Measurements from ENCODE around the gene ANXA10.

Gene ANXA10

GRCh38 chr4:168118116-168118655 is 25.8 kb downstream of the ANXA10 start:
- Histone ChIP-seq H3K36me3 (ENCODE audit: control insufficient read depth, insufficient read depth, low read length) (no peaks in the 10 kb centered on the region), H3K27me3 (replicated peaks; ENCODE audit: control insufficient read depth, insufficient read depth, low read length) (no peaks in the 10 kb centered on the region), H3K4me3 (replicated peaks; ENCODE audit: low read depth, low read length) (no peak overlapping the region)
- no peak for DNase-seq (ENCODE audit: extremely low read depth, insufficient read length)
- TF ChIP-seq CTCF (IDR thresholded peaks at IDR 0.05; ENCODE audit: insufficient read depth, low read length, poor library complexity, severe bottlenecking), result no peak

- TF ChIP-seq CTCF (IDR thresholded peaks at IDR 0.05; ENCODE audit: insufficient read depth, low read length, poor library complexity, severe bottlenecking), result no peak
- H3K27me3 ChIP-seq (replicated peaks; ENCODE audit: control insufficient read depth, insufficient read depth, low read length), result no peaks in the 10 kb centered on the region
- H3K4me3 ChIP-seq (replicated peaks; ENCODE audit: low read depth, low read length), result no peak overlapping the region
- H3K36me3 ChIP-seq (ENCODE audit: control insufficient read depth, insufficient read depth, low read length), result no peaks in the 10 kb centered on the region
- DNase-seq (ENCODE audit: extremely low read depth, insufficient read length), result no peak
Observed at GRCh38 chr4:168119100-168119499, 26.8 kb downstream of the ANXA10 start.

- Histone ChIP-seq H3K27me3 (replicated peaks; ENCODE audit: control insufficient read depth, insufficient read depth, low read length) (no peaks in the 10 kb centered on the region), H3K36me3 (ENCODE audit: control insufficient read depth, insufficient read depth, low read length) (no peaks in the 10 kb centered on the region), H3K4me3 (replicated peaks; ENCODE audit: low read depth, low read length) (no peak overlapping the region)
- no peak for TF ChIP-seq CTCF (IDR thresholded peaks at IDR 0.05; ENCODE audit: insufficient read depth, low read length, poor library complexity, severe bottlenecking)
- no peak for DNase-seq (ENCODE audit: extremely low read depth, insufficient read length)
Observed at GRCh38 chr4:168119890-168120289, 27.6 kb downstream of the ANXA10 start.

- DNase-seq (ENCODE audit: extremely low read depth, insufficient read length), result no peak
- no peak overlapping the region for H3K4me3 ChIP-seq (replicated peaks; ENCODE audit: low read depth, low read length)
- no peaks in the 10 kb centered on the region for H3K27me3 ChIP-seq (replicated peaks; ENCODE audit: control insufficient read depth, insufficient read depth, low read length)
- TF ChIP-seq CTCF (IDR thresholded peaks at IDR 0.05; ENCODE audit: insufficient read depth, low read length, poor library complexity, severe bottlenecking), result no peak
- H3K36me3 ChIP-seq (ENCODE audit: control insufficient read depth, insufficient read depth, low read length), result no peaks in the 10 kb centered on the region
Observed at GRCh38 chr4:168120811-168121210, 28.5 kb downstream of the ANXA10 start.

DNA sequence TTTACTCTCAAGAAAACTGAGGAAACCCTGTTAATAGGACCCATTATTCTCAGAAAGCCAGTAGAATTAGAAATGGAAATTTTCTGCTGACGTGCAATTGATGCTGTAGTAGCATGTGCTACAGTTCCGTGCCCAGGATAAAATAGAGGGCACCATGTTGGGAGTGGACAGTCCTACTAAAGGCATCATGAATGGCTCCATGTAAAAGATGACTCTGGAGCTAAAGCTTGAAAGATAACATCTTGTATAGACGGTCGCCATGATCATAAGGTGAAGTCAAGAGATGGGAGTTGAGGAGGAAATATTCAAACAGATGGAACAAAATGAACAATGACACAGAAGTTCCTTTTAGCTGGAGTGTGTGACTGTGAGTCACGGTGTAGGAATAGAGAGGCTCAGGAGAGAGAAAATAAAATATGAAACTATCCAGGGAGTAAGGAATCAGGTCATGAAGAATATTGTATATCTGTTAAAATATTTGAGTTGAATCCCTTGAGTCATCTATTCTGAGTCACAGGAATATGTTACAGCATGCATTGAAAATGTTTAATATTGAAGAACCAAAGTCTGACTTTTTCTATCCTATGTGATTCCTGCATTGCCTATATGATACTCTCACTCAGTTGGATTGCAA is 31.8 kb downstream of the ANXA10 start:
- TF ChIP-seq CTCF (IDR thresholded peaks at IDR 0.05; ENCODE audit: insufficient read depth, low read length, poor library complexity, severe bottlenecking), result no peak
- Histone ChIP-seq H3K27me3 (replicated peaks; ENCODE audit: control insufficient read depth, insufficient read depth, low read length) (no peaks in the 10 kb centered on the region), H3K36me3 (ENCODE audit: control insufficient read depth, insufficient read depth, low read length) (no peaks in the 10 kb centered on the region), H3K4me3 (replicated peaks; ENCODE audit: low read depth, low read length) (no peak overlapping the region)
- DNase-seq (ENCODE audit: extremely low read depth, insufficient read length), result no peak

GRCh38 chr4:168126952-168127351 is 34.6 kb downstream of the ANXA10 start:
- no peak overlapping the region for H3K4me3 ChIP-seq (replicated peaks; ENCODE audit: low read depth, low read length)
- no peaks in the 10 kb centered on the region for H3K27me3 ChIP-seq (replicated peaks; ENCODE audit: control insufficient read depth, insufficient read depth, low read length)
- H3K36me3 ChIP-seq (ENCODE audit: control insufficient read depth, insufficient read depth, low read length), result no peaks in the 10 kb centered on the region
- no peak for TF ChIP-seq CTCF (IDR thresholded peaks at IDR 0.05; ENCODE audit: insufficient read depth, low read length, poor library complexity, severe bottlenecking)
- DNase-seq (ENCODE audit: extremely low read depth, insufficient read length), result no peak
